HUES6 (cell line): ENCODE results near the gene KIRREL3.

ENCODE experiments used
- H3K27ac ChIP-seq: 2 replicates; pipeline ENCODE4 v1.7.0; 2013; ENCODE audit warnings: low read depth, mild to moderate bottlenecking, low read length, inconsistent platforms
- H3K27me3 ChIP-seq: 2 replicates; pipeline ENCODE4 v1.6.1; 2013; ENCODE audit warnings: low read length; ENCODE audit not compliant: control insufficient read depth, insufficient read depth
- H3K36me3 ChIP-seq: 2 replicates; pipeline ENCODE4 v1.6.1; 2013; ENCODE audit warnings: low read length; ENCODE audit not compliant: control insufficient read depth, insufficient read depth
- H3K4me1 ChIP-seq: 2 replicates; pipeline ENCODE4 v1.6.1; 2013; ENCODE audit warnings: low read length; ENCODE audit not compliant: control insufficient read depth, insufficient read depth
- H3K4me3 ChIP-seq: 2 replicates; pipeline ENCODE4 v1.5.1; 2013; ENCODE audit warnings: low read depth, low read length
- H3K9ac ChIP-seq: one replicate; pipeline ENCODE4 v1.6.1; 2013; ENCODE audit warnings: mild to moderate bottlenecking, low read length
- H3K9me3 ChIP-seq: 2 replicates; pipeline ENCODE4 v1.6.1; 2013; ENCODE audit warnings: low read depth, low read length; ENCODE audit not compliant: control insufficient read depth, insufficient read depth

KIRREL3 gene

GRCh38 chr11:126914941-126915340 lies 85.6 kb downstream of the KIRREL3 start:
- H3K27ac ChIP-seq = no peak overlapping the region

GRCh38 chr11:126914166-126914565 lies 86.4 kb downstream of the KIRREL3 start:
- H3K4me3 ChIP-seq = no peak overlapping the region
- no peaks in the 10 kb centered on the region for H3K9me3 ChIP-seq
- no peaks in the 10 kb centered on the region for H3K27me3 ChIP-seq
- no peak overlapping the region for H3K27ac ChIP-seq
- no peaks in the 10 kb centered on the region for H3K36me3 ChIP-seq
- no peak overlapping the region for H3K9ac ChIP-seq
- 0 out of 2 replicates have a peak, but pooled peaks cover 3% of the 10 kb centered on the region for H3K4me1 ChIP-seq

More at GRCh38 chr11:126914941-126915340, 85.6 kb downstream of the KIRREL3 start:
- Histone ChIP-seq H3K27me3 (no peaks in the 10 kb centered on the region), H3K9me3 (no peaks in the 10 kb centered on the region), H3K4me3 (no peak overlapping the region), H3K36me3 (no peaks in the 10 kb centered on the region), H3K4me1 (0 out of 2 replicates have a peak, but pooled peaks cover 3% of the 10 kb centered on the region), H3K9ac (no peak overlapping the region)

GRCh38 chr11:126904520-126904919 lies 96.0 kb downstream of the KIRREL3 start:
- Histone ChIP-seq H3K27me3 (no peaks in the 10 kb centered on the region), H3K36me3 (no peaks in the 10 kb centered on the region), H3K9ac (no peak overlapping the region), H3K27ac (no peak overlapping the region), H3K4me1 (peaks cover 6% of the 10 kb centered on the region; the same call in 1 of the 2 replicates), H3K4me3 (no peak overlapping the region), H3K9me3 (no peaks in the 10 kb centered on the region)

- Histone ChIP-seq H3K4me3 (no peak overlapping the region), H3K4me1 (peaks cover 21% of the 10 kb centered on the region; the same call in 1 of the 2 replicates), H3K36me3 (no peaks in the 10 kb centered on the region), H3K27me3 (no peaks in the 10 kb centered on the region), H3K27ac (no peak overlapping the region), H3K9ac (no peak overlapping the region), H3K9me3 (no peaks in the 10 kb centered on the region)
These were observed 98.8 kb downstream of the KIRREL3 start for GRCh38 chr11:126901783-126902182.

- Histone ChIP-seq H3K4me3 (no peak overlapping the region), H3K27ac (no peak overlapping the region), H3K4me1 (peaks cover 21% of the 10 kb centered on the region; the same call in 1 of the 2 replicates), H3K36me3 (no peaks in the 10 kb centered on the region), H3K27me3 (no peaks in the 10 kb centered on the region), H3K9ac (no peak overlapping the region), H3K9me3 (no peaks in the 10 kb centered on the region)
These were observed 100.4 kb downstream of the KIRREL3 start for GRCh38 chr11:126899961-126900748.

GRCh38 chr11:126898802-126899201 lies 101.8 kb downstream of the KIRREL3 start:
- Histone ChIP-seq H3K9ac (no peak overlapping the region), H3K4me3 (no peak overlapping the region), H3K36me3 (no peaks in the 10 kb centered on the region)

GRCh38 chr11:126897430-126897829 lies 103.1 kb downstream of the KIRREL3 start:
- H3K27me3 ChIP-seq = no peaks in the 10 kb centered on the region
- no peaks in the 10 kb centered on the region for H3K9me3 ChIP-seq
- H3K27ac ChIP-seq = no peak overlapping the region
- H3K36me3 ChIP-seq = no peaks in the 10 kb centered on the region
- H3K4me3 ChIP-seq = no peak overlapping the region
- peaks cover 21% of the 10 kb centered on the region; the same call in 1 of the 2 replicates for H3K4me1 ChIP-seq
- H3K9ac ChIP-seq = no peak overlapping the region

More at GRCh38 chr11:126898802-126899201, 101.8 kb downstream of the KIRREL3 start:
- Histone ChIP-seq H3K27me3 (no peaks in the 10 kb centered on the region), H3K4me1 (peaks cover 21% of the 10 kb centered on the region; the same call in 1 of the 2 replicates), H3K27ac (no peak overlapping the region), H3K9me3 (no peaks in the 10 kb centered on the region)

- Histone ChIP-seq H3K36me3 (no peaks in the 10 kb centered on the region), H3K4me3 (no peak overlapping the region), H3K27me3 (no peaks in the 10 kb centered on the region), H3K4me1 (peaks cover 21% of the 10 kb centered on the region; the same call in 1 of the 2 replicates), H3K27ac (no peak overlapping the region), H3K9ac (no peak overlapping the region), H3K9me3 (no peaks in the 10 kb centered on the region)
These were observed 104.5 kb downstream of the KIRREL3 start for GRCh38 chr11:126896025-126896424.

- Histone ChIP-seq H3K4me1 (peaks cover 10% of the 10 kb centered on the region; the same call in 1 of the 2 replicates), H3K27me3 (no peaks in the 10 kb centered on the region), H3K9ac (no peak overlapping the region), H3K9me3 (no peaks in the 10 kb centered on the region), H3K4me3 (no peak overlapping the region), H3K36me3 (no peaks in the 10 kb centered on the region), H3K27ac (no peak overlapping the region)
These were observed 106.8 kb downstream of the KIRREL3 start for GRCh38 chr11:126893796-126894195.

- Histone ChIP-seq H3K9ac (no peak overlapping the region), H3K4me1 (0 out of 2 replicates have a peak, but pooled peaks cover 3% of the 10 kb centered on the region), H3K4me3 (no peak overlapping the region), H3K27ac (no peak overlapping the region), H3K9me3 (no peaks in the 10 kb centered on the region), H3K27me3 (no peaks in the 10 kb centered on the region), H3K36me3 (no peaks in the 10 kb centered on the region)
These were observed 107.8 kb downstream of the KIRREL3 start for GRCh38 chr11:126892756-126893155.

GRCh38 chr11:126891556-126892217 lies 108.9 kb downstream of the KIRREL3 start:
- 0 out of 2 replicates have a peak, but pooled peaks cover 3% of the 10 kb centered on the region for H3K4me1 ChIP-seq
- no peaks in the 10 kb centered on the region for H3K27me3 ChIP-seq
- H3K27ac ChIP-seq = no peak overlapping the region
- H3K9me3 ChIP-seq = no peaks in the 10 kb centered on the region
- H3K4me3 ChIP-seq = no peak overlapping the region
- H3K36me3 ChIP-seq = no peaks in the 10 kb centered on the region
- no peak overlapping the region for H3K9ac ChIP-seq
